ENCODE results near the gene SOD1.

DNA sequence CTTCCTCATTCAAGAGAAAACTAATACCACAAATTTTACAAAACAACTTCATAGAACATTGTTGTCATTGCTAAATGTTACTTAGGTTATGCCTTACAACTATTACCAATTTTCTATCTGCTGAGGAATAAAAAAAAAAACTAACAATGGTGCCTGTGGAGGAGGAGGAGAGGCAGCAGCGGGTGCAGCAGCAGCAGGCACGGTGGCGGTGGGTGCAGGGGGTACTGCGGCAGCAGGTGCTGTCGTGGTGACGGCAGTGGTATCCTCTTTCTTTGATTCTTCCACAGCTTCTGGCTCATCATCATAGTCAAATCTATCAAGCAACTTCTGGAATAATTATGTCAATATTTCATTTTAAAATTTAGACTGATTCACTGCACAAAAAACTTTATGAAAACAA is 36.9 kb downstream of the SOD1 start:
- TF ChIP-seq, protein P1, sequence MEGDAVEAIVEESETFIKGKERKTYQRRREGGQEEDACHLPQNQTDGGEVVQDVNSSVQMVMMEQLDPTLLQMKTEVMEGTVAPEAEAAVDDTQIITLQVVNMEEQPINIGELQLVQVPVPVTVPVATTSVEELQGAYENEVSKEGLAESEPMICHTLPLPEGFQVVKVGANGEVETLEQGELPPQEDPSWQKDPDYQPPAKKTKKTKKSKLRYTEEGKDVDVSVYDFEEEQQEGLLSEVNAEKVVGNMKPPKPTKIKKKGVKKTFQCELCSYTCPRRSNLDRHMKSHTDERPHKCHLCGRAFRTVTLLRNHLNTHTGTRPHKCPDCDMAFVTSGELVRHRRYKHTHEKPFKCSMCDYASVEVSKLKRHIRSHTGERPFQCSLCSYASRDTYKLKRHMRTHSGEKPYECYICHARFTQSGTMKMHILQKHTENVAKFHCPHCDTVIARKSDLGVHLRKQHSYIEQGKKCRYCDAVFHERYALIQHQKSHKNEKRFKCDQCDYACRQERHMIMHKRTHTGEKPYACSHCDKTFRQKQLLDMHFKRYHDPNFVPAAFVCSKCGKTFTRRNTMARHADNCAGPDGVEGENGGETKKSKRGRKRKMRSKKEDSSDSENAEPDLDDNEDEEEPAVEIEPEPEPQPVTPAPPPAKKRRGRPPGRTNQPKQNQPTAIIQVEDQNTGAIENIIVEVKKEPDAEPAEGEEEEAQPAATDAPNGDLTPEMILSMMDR (IDR thresholded peaks at IDR 0.05) = no peak
- no peak for TF ChIP-seq POLR2A (IDR thresholded peaks at IDR 0.05)

Measured in uterus (tissue), 2 donors.